Activated T-helper 1 cell treated with anti-CD3 and anti-CD28 coated beads, Interleukin-2, amount 50 U/mL, for 16 hours (primary cell): ENCODE results near the gene TRMU.

ENCODE experiments used
- DNase-seq, 2 donors: peaks; one replicate each; pipeline ENCODE4 v3.0.0-alpha.2; 2020; ENCODE audit warnings: low read depth in 1 of 2, low spot score in 1 of 2

The TRMU gene

GRCh38 chr22:46368871-46369715 is 33.6 kb downstream of the TRMU start:
- no peak for DNase-seq

GRCh38 chr22:46369716-46370583 is 34.4 kb downstream of the TRMU start:
- no peak for DNase-seq

DNA sequence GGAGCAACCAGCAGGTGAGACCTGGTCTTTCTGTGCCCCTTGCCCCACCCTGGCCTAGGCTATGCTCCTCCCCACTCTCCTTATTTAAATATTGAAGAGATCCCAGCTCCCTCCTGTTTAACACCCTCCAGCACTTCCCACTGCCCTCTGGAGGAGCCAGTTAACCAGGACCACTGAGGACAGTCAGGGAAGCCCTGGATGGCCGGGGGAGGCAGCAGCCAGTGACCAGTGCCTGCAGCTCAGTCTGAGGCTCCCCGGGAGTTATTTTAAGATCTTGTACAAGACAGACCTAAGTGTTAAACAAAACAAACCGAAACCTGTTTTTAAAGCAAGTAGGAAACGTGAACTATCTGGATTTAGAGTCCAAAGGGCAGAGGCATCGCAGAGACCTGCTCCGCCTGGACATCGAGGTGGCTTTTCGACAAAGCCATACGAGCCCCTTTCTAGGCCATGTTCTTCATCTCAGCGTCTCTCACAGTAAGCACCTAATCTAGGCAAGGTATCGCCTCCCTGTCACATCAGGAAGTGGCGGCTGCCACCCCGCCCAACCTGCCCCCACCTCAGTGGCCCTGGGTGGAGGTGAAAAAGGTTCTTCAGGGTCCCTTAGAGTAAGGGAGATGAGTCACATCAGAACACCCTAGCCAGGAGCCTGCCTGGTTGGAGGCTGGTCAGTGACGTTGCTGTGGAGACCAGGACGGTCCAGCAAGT is 35.2 kb downstream of the TRMU start:
- DNase-seq: no peak

DNA sequence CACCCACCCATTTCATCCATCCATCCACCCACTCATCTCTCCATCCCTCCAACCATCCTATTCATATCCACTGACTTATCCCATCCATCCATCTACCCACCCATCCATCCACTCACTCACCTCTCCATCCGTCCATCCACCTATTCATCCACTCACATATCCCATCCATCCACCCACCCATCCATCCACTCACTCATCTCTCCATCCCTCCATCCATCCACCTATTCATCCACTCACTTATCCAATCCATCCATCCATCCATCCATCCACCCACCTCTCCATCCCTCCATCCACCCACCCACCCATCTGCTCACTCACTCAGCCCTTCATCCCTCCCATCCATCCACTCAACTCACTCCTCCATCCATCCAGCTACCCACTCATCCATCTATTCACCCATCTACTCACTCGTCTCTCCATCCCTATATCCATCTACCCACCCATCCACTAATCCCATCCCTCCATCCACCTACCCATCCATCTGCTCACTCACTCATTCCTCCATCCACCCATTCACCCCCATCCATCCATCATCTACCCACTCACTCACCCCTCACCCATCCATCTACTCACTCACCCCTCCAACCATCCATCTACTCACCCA is 36.2 kb downstream of the TRMU start:
- no peak for DNase-seq

DNA sequence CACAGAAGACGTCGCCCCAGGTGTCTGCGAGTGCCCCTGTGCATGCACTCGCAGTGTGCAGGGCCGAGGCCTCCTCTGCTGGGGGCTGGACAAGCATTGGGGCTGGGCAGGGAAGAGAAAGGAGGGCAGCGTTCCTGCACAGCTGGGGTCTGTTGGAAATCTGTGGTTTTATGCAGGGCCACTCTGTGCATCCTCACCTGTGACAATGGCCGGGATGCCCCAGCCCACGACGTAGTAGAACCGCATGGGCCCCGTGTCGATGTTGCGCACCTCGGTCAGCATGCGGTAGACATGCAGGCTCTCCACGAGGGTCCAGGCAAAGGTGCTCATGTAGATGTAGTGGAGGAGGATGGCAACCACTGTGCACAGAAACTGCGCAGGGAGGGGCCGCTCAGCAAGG is 37.2 kb downstream of the TRMU start:
- no peak for DNase-seq

- DNase-seq: no peak
Measured at GRCh38 chr22:46373159-46373558, 37.6 kb downstream of the TRMU start.

GRCh38 chr22:46373921-46374662 is 38.6 kb downstream of the TRMU start:
- DNase-seq: no peak

DNA sequence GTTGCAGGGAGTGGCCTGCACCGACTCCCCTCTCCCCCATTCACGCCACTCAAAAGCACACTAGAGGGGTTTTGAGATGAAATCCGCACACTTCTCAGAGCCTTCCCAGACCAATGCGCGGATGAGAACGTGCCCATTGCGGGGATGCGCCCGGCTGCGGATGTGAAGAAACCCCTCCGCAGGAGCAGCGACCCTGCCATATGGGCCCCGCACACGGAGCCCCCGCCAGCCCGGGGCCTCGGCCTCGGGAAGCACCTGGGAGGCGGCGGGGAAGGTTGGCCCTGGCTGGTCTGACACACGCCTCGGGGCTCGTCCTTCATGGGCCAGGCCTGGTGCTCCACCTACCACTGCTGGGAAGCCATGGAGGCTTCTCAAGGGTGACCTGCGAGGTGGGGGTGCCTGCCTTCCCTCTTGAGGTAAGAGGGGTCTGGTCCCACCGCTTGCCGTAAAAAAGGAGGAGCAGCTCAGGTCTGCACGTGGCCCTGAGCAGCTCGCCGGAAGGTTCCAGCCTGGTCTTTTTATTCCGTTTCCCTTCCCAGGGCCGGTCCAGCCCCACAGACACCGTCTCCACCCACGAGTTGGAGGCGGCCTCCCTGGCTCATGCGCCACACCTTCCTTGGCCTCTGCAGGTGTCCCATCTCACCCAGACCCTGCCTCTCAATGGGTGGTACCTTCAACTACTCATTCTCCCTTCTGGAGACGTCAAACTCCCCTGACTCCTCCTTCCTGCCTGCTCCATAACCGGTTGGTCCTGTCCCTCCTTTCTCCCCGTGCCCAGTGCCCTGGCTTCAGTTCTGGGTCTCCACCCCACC is 39.4 kb downstream of the TRMU start:
- no peak for DNase-seq

DNA sequence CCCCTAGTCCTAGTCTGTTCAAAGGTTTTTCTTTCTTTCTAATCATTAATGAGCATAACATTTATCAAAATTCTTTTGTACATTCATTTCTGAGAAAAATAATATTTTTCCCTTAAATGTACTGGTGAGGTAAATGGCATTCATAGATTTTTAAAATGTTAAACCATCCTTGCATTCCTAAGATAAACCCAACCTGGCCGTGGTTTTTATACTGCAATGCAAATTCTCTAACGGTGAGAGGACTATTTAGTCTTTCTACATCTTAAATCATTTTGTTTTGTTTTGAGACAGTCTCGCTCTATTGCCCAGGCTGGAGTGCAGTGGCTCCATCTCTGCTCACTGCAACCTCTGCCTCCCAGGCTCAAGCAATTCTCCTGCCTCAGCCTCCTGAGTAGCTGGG is 40.6 kb downstream of the TRMU start:
- DNase-seq: no peak

DNA sequence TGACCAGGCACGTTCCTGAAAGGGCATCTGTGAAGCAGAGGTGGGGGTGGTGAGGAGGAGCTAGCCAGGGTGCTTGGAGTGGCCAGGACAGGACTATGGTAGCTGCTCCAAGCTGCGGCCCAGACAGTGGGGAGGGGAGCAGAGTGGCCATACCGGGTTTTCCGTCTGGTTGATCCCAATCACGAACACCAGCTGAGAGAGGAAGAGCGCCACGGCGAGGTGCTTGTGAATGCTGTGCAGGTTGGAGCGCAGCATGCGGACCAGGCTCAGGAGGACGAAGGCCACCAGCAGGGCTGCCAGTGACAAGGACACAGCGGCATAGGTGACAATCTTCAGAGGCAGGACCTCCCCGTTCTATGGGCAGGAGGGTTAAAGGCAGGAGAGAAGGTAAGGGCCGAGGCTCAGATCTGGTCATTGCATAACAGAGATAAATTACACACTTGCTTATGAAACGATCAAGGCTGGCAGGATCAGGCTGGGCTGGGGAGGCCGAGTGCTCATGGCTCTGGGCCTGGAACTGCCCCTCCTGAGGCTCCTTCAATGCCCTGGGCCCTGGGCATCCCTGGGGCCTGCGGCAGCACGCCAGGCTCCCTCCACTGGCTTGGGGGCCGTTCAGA is 41.5 kb downstream of the TRMU start:
- DNase-seq: no peak

DNA sequence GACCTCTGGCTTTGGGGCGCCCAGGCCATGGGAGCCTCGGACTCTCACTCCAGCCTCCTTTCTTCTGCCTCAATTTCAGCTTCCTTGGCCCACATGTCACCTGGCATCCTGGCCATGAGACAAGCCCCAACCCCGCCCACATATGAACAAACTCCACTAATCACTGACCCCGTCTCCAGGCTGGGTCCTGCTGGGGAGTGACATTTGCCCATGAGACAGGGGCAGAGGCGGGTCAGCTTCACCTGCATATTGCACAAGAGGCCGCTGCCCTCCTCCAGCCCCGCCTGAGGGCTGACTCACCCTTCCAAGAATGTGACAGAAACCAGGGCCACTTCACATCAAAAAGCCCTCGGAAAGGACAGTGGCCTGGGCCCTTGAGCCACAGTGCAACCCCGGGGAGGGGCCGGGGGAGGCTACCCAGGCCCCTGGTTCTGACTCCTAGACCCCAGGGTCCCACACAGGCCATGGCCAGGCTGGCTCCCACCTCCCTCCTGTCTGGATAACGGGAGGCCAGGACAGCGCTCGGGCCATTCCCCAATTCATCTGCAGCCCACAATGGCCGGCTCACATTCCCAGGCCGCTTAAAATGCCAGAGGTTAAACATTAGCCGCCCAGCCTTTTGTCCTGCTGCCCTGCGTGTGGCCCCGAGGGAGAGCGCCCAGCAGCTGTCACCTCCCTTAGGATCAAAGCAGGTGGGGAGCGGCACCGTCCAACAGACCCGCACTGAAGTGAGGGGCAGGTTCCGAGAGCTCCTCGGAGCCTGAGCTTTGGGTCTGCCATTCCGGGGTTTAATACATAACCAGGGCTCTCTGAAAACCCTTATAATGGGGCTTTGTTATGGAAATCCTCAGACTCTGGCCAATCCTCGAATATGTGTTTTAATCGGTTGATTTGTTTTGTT is 42.3 kb downstream of the TRMU start:
- no peak for DNase-seq

DNA sequence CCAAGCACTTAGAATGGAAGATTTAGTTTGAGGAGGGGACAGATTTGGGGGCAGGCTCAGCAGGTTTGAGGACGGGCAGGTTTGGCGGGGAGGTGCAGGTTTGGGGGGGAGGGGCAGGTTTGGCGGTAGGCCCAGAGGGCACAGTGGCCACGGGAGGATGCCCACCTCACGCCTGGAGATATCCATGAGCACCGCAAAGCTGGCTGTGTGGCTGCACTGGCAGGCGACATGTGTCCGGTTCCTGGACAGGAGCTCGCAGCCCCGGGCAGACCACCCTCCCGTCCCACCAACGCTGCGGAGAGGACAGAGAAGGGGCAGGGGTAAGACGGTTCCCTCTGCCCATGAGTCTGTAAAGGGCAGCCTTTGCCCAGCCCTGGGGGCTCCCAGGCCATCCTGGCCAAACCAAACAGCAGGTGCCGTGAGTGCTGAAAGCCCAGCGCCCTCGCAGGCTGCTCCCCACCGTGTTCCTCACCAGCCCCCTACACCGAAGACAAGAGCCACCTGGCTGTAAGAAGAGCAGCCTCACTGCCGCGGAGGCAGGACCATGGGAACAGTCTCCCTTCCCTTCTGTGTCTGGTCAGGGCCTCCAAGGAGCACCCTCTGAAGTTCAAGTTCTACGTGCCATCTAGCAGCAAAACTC is 43.0 kb downstream of the TRMU start:
- no peak for DNase-seq

- no peak for DNase-seq
Measured at GRCh38 chr22:46379066-46379930, 43.8 kb downstream of the TRMU start.

- DNase-seq: no peak
Measured at GRCh38 chr22:46380069-46380468, 44.6 kb downstream of the TRMU start.

GRCh38 chr22:46380581-46380980 is 45.1 kb downstream of the TRMU start:
- no peak for DNase-seq

DNA sequence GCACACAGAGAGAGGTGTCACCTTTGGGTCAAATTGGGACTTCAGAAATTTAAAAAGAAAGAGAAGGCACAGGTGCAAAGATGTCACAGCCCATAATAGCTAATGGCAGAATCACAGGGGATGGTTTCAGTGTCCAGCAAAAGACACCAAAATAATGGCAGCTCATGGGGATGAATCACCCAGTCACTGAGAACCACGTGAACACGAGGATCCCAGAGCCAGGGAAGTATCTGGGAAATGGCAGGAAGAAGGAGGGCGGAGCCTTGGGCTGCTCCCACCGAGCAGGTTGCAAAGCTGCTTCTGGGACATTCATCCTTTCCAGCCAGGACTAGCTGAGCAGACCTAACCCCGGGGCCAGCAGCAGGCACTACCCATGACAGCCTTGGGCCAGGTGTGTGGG is 45.6 kb downstream of the TRMU start:
- no peak for DNase-seq

- no peak for DNase-seq
Measured at GRCh38 chr22:46381731-46382130, 46.2 kb downstream of the TRMU start.
